PC-9 (cell line): Measurements from ENCODE around the gene TRMT112.

ENCODE experiments used
- CTCF ChIP-seq: fragments of 200-600 bp; sonication (generic); conservative IDR thresholded peaks from 2 replicates; pipeline ENCODE4 v1.6.1; 2017; ENCODE audit warnings: mixed run types, antibody characterized with exemption, mild to moderate bottlenecking, moderate library complexity
- EZH2 ChIP-seq: fragments of 200-600 bp; sonication (generic); IDR thresholded peaks from 2 replicates; pipeline ENCODE4 v1.8.0; 2017; ENCODE audit warnings: antibody characterized with exemption, low read depth

GRCh38 chr11:64358907-64359711 lies 41.8 kb upstream of the TRMT112 start, which contains the start of gene RPS6KA4:
- no peak for TF ChIP-seq CTCF
- no peak for TF ChIP-seq EZH2
